Thyroid gland (tissue), 4 donors: Measurements from ENCODE around the gene ALOX15B. TPM values are rescaled to one million over a fixed set of nuclear protein-coding genes. Genes with fewer than 3 reads are reported as not detected.
A peak's percentile ranks its signal among the peaks of the same experiment; 100 is the strongest.

Source experiments
- DNase-seq, 2 donors: peaks; one replicate each; pipeline ENCODE4 v3.0.0-alpha.2; 2019
- H3K27ac ChIP-seq, 3 donors: fragments of 200-600 bp; sonication (generic); 1 replicate in 2 of 3; 2 replicates in 1 of 3; pipeline ENCODE4 v1.5.1; 2016 to 2019; ENCODE audit warnings: mild to moderate bottlenecking in 1 of 3, moderate library complexity in 1 of 3
- H3K27me3 ChIP-seq: fragments of 200-600 bp; sonication (generic); one replicate; pipeline ENCODE4 v1.5.1; 2019
- H3K36me3 ChIP-seq, 2 donors: fragments of 200-600 bp; sonication (generic); one replicate each; pipeline ENCODE4 v1.5.1; 2016 to 2019
- H3K4me1 ChIP-seq, 2 donors: fragments of 200-600 bp; sonication (generic); one replicate each; pipeline ENCODE4 v1.5.1; 2017 to 2019
- H3K4me3 ChIP-seq, 3 donors: fragments of 200-600 bp; sonication (generic); replicated peaks in 1 of 3; 1 replicate in 2 of 3; 2 replicates in 1 of 3; pipeline ENCODE4 v1.5.1; 2016; ENCODE audit warnings: mild to moderate bottlenecking in 1 of 3
- H3K9me3 ChIP-seq: fragments of 200-600 bp; sonication (generic); one replicate; pipeline ENCODE4 v1.5.1; 2017
- CTCF ChIP-seq, 6 experiments: fragments of 200-600 bp in 3 of 6; fragments of 450-650 bp in 3 of 6; sonication (generic) in 3 of 6; IDR thresholded peaks; one replicate each; pipeline ENCODE4 v1.5.1; 2016 to 2019; ENCODE audit warnings: antibody characterized with exemption in 6 of 6, mild to moderate bottlenecking in 2 of 6, inconsistent platforms in 1 of 6, moderate library complexity in 1 of 6
- POLR2A ChIP-seq, 2 donors: fragments of 450-650 bp; IDR thresholded peaks; one replicate each; pipeline ENCODE4 v1.6.1; 2017; ENCODE audit warnings: antibody characterized with exemption in 2 of 2, mild to moderate bottlenecking in 2 of 2, moderate library complexity in 1 of 2
- WGBS, 2 donors: methylation state at CpG; one replicate each; pipeline ENCODE4 v1.1.5; 2017; 5-methylcytosine and 5-hydroxymethylcytosine counted together
- intact Hi-C: fragments of 100-400 bp; cut with DNase I; formaldehyde crosslinking; loops from one replicate; pipeline ENCODE4 v1.15.1; 2023
- total RNA-seq, 4 donors: library from RNA; depleted of rRNA; stranded (reverse); fragments of >200 nt; gene quantifications; one replicate each; pipeline ENCODE4 v1.2.3, GENCODE V29; 2016

The ALOX15B gene
- total RNA-seq, 4 donors from 2014 or later = 0.67 to 3.3 (median 1.1) TPM

GRCh38 chr17:8039611-8040168, 831 bp downstream of the ALOX15B start:
- no peaks in the 10 kb centered on the region for H3K9me3 ChIP-seq
- H3K27me3 ChIP-seq = peaks cover 7% of the 10 kb centered on the region
- no peak overlapping the region for H3K27ac ChIP-seq
- intact Hi-C loops = no loop called here
- DNase-seq = no peak
- no peaks in the 10 kb centered on the region for H3K4me1 ChIP-seq
- TF ChIP-seq CTCF (IDR thresholded peaks at IDR 0.05) = no peak
- no peak for TF ChIP-seq POLR2A (IDR thresholded peaks at IDR 0.05)
- WGBS, 2 donors = 49 to 57% methylated on average over 9 to 11 of the region's 11 CpGs
- no peak overlapping the region for H3K4me3 ChIP-seq
- H3K36me3 ChIP-seq = no peaks in the 10 kb centered on the region

- Histone ChIP-seq H3K27me3 (peaks cover 7% of the 10 kb centered on the region), H3K4me3 (no peak overlapping the region), H3K27ac (peak overlapping the region in 1 of 3 donors; percentile 29), H3K9me3 (no peaks in the 10 kb centered on the region), H3K4me1 (no peaks in the 10 kb centered on the region), H3K36me3 (no peaks in the 10 kb centered on the region)
- TF ChIP-seq CTCF (IDR thresholded peaks at IDR 0.05) = peak in 4 of 6 experiments; percentile 45 to 52 (median 48)
- TF ChIP-seq POLR2A (IDR thresholded peaks at IDR 0.05) = no peak
- intact Hi-C loops = no loop called here
- WGBS, 2 donors = 69 to 72% methylated on average over 8 of the region's 8 CpGs
- DNase-seq = peak; percentile 19 to 26
Observed at GRCh38 chr17:8041249-8041928, 2.5 kb downstream of the ALOX15B start.

- TF ChIP-seq CTCF (IDR thresholded peaks at IDR 0.05) (no peak), POLR2A (IDR thresholded peaks at IDR 0.05) (no peak)
- no peak for DNase-seq
- H3K4me1 ChIP-seq = no peaks in the 10 kb centered on the region
- H3K36me3 ChIP-seq = no peaks in the 10 kb centered on the region
- intact Hi-C loops = no loop called here
- peaks cover 7% of the 10 kb centered on the region for H3K27me3 ChIP-seq
- H3K4me3 ChIP-seq = no peak overlapping the region
- H3K9me3 ChIP-seq = no peaks in the 10 kb centered on the region
- no peak overlapping the region for H3K27ac ChIP-seq
Observed at GRCh38 chr17:8041979-8042378, 3.1 kb downstream of the ALOX15B start.

GRCh38 chr17:8044819-8045810, 6.3 kb downstream of the ALOX15B start:
- no peak overlapping the region for H3K27ac ChIP-seq
- intact Hi-C loops = no loop called here
- WGBS, 2 donors = 83 to 87% methylated on average over 15 to 24 of the region's 24 CpGs
- no peak overlapping the region for H3K4me3 ChIP-seq
- H3K27me3 ChIP-seq = no peaks in the 10 kb centered on the region
- no peaks in the 10 kb centered on the region for H3K9me3 ChIP-seq
- no peak for DNase-seq
- H3K4me1 ChIP-seq = no peaks in the 10 kb centered on the region
- no peaks in the 10 kb centered on the region for H3K36me3 ChIP-seq
- TF ChIP-seq CTCF (IDR thresholded peaks at IDR 0.05) (no peak), POLR2A (IDR thresholded peaks at IDR 0.05) (no peak)
